Tibial nerve (tissue), 4 donors: ENCODE results near the gene CACNA1G. TPM values are rescaled to one million over a fixed set of nuclear protein-coding genes. Genes with fewer than 3 reads are reported as not detected.

Source experiments
- DNase-seq, 2 donors: peaks; one replicate each; pipeline ENCODE4 v3.0.0-alpha.2; 2019; ENCODE audit warnings: low spot score in 2 of 2
- H3K27ac ChIP-seq, 4 donors: fragments of 200-600 bp; sonication (generic) in 3 of 4; one replicate each; pipeline ENCODE4 v1.5.1; 2017 to 2019; ENCODE audit warnings: mild to moderate bottlenecking in 1 of 4
- H3K27me3 ChIP-seq, 2 donors: fragments of 200-600 bp; sonication (generic) in 1 of 2; one replicate each; pipeline versions ENCODE4 v1.5.1 to v1.6.0; 2017 to 2019
- H3K36me3 ChIP-seq, 3 donors: fragments of 200-600 bp; sonication (generic); one replicate each; pipeline ENCODE4 v1.5.1; 2018 to 2019
- H3K4me1 ChIP-seq, 4 donors: fragments of 200-600 bp; sonication (generic) in 3 of 4; one replicate each; pipeline ENCODE4 v1.5.1; 2017 to 2019
- H3K4me3 ChIP-seq, 4 donors: fragments of 200-600 bp; sonication (generic) in 3 of 4; one replicate each; pipeline ENCODE4 v1.5.1; 2017 to 2019; ENCODE audit warnings: mild to moderate bottlenecking in 1 of 4, moderate library complexity in 1 of 4
- H3K9me3 ChIP-seq, 4 donors: fragments of 200-600 bp; sonication (generic) in 3 of 4; one replicate each; pipeline ENCODE4 v1.5.1; 2017 to 2019
- CTCF ChIP-seq, 5 experiments: fragments of 200-600 bp in 3 of 5; fragments of 450-650 bp in 2 of 5; sonication (generic) in 3 of 5; IDR thresholded peaks; one replicate each; pipeline ENCODE4 v1.5.1; 2016 to 2019; ENCODE audit warnings: antibody characterized with exemption in 5 of 5, mild to moderate bottlenecking in 3 of 5, moderate library complexity in 2 of 5
- EP300 ChIP-seq, 2 donors: sonication (generic); formaldehyde crosslinking; IDR thresholded peaks; one replicate each; pipeline ENCODE4 v1.6.1; 2017; ENCODE audit warnings: antibody characterized with exemption in 2 of 2, mild to moderate bottlenecking in 1 of 2
- POLR2A ChIP-seq, 2 donors: fragments of 450-650 bp; IDR thresholded peaks; one replicate each; pipeline ENCODE4 v1.6.1; 2017; ENCODE audit warnings: antibody characterized with exemption in 2 of 2, mild to moderate bottlenecking in 2 of 2, moderate library complexity in 2 of 2
- WGBS, 2 donors: methylation state at CpG; one replicate each; pipeline ENCODE4 v1.1.5; 2018; 5-methylcytosine and 5-hydroxymethylcytosine counted together
- total RNA-seq, 4 donors: library from RNA; depleted of rRNA; stranded (reverse); fragments of >200 nt; gene quantifications; one replicate each; pipeline ENCODE4 v1.1.0, GENCODE V29; 2016

The CACNA1G gene
- total RNA-seq, 4 donors from 2014 or later, result 0.21 to 2.2 TPM; not detected in 2

GRCh38 chr17:50645748-50646682, 85.5 kb downstream of the CACNA1G start:
- Histone ChIP-seq H3K27ac (no peak overlapping the region), H3K36me3 (no peaks in the 10 kb centered on the region), H3K4me1 (peaks cover 0 to 8% (median 0%) of the 10 kb centered on the region in 4 donors), H3K27me3 (no peaks in the 10 kb centered on the region), H3K4me3 (no peak overlapping the region), H3K9me3 (no peaks in the 10 kb centered on the region)
- TF ChIP-seq CTCF (IDR thresholded peaks at IDR 0.05) (no peak), POLR2A (IDR thresholded peaks at IDR 0.05) (no peak), EP300 (IDR thresholded peaks at IDR 0.05) (no peak)
- WGBS, 2 donors, result 90 to 94% methylated on average over 3 of the region's 3 CpGs
- no peak for DNase-seq

GRCh38 chr17:50647187-50647586, 86.7 kb downstream of the CACNA1G start:
- 97 to 100% methylated on average over 2 of the region's 2 CpGs for WGBS, 2 donors
- Histone ChIP-seq H3K9me3 (no peaks in the 10 kb centered on the region), H3K4me1 (no peaks in the 10 kb centered on the region), H3K4me3 (no peak overlapping the region), H3K27ac (no peak overlapping the region), H3K36me3 (no peaks in the 10 kb centered on the region), H3K27me3 (no peaks in the 10 kb centered on the region)
- TF ChIP-seq POLR2A (IDR thresholded peaks at IDR 0.05) (no peak), CTCF (IDR thresholded peaks at IDR 0.05) (no peak), EP300 (IDR thresholded peaks at IDR 0.05) (no peak)
- DNase-seq, result no peak

GRCh38 chr17:50649042-50649908, 88.8 kb downstream of the CACNA1G start:
- Histone ChIP-seq H3K27ac (no peak overlapping the region), H3K4me1 (no peaks in the 10 kb centered on the region), H3K36me3 (no peaks in the 10 kb centered on the region), H3K9me3 (peaks cover 0 to 5% (median 0%) of the 10 kb centered on the region in 4 donors), H3K27me3 (no peaks in the 10 kb centered on the region), H3K4me3 (no peak overlapping the region)
- 55 to 61% methylated on average over 7 of the region's 7 CpGs for WGBS, 2 donors
- TF ChIP-seq EP300 (IDR thresholded peaks at IDR 0.05) (no peak), CTCF (IDR thresholded peaks at IDR 0.05) (no peak), POLR2A (IDR thresholded peaks at IDR 0.05) (no peak)
- DNase-seq, result no peak

- 89 to 93% methylated on average over 2 of the region's 2 CpGs for WGBS, 2 donors
- Histone ChIP-seq H3K27ac (no peak overlapping the region), H3K4me1 (no peaks in the 10 kb centered on the region), H3K4me3 (no peak overlapping the region), H3K27me3 (no peaks in the 10 kb centered on the region), H3K9me3 (peaks cover 0 to 5% (median 0%) of the 10 kb centered on the region in 4 donors), H3K36me3 (no peaks in the 10 kb centered on the region)
- DNase-seq, result no peak
- TF ChIP-seq EP300 (IDR thresholded peaks at IDR 0.05) (no peak), POLR2A (IDR thresholded peaks at IDR 0.05) (no peak), CTCF (IDR thresholded peaks at IDR 0.05) (no peak)
These were observed 91.1 kb downstream of the CACNA1G start for GRCh38 chr17:50651661-50652060.
